HG02798 (cell line): ENCODE measurements around the gene PMP22.
"Not testable (repeated sequence)": the region's sequence is repeated elsewhere in the genome, so short reads cannot be mapped to it uniquely, and the experiment has no call there.

Experiments
- ATAC-seq: cut with Tn5 transposase; IDR thresholded peaks from one replicate; pipeline ENCODE4 v1.9.1; 2021; ENCODE audit warnings: mild to moderate bottlenecking; ENCODE audit not compliant: unreplicated experiment, poor library complexity

Gene PMP22

GRCh38 chr17:15220785-15221184 lies 44.3 kb downstream of the PMP22 start:
- no peak for ATAC-seq

GRCh38 chr17:15216481-15216880 lies 48.6 kb downstream of the PMP22 start:
- no peak for ATAC-seq

- no peak for ATAC-seq
Observed at GRCh38 chr17:15213381-15214087, 51.6 kb downstream of the PMP22 start.

DNA sequence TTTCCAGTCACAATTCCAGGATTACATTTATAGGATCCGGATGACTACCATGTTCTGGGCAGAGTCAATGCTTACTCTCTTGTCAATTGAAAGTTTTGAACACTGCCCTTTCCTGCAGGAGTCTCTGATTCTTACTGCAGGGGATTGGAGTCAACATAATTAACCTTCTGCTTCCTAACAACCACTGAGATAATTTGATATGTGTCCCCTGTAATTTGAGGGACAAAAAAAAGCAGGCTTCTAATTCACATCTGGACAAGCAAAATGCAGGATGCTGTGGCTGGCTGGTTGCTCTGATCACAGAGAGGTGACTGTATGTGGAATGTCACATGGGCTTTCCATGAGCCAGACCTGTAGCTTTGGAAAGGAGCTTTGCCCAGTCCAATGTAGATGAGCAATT lies 54.9 kb downstream of the PMP22 start:
- no peak for ATAC-seq

- ATAC-seq, result not testable (repeated sequence)
Observed at GRCh38 chr17:15203062-15203461, 62.1 kb downstream of the PMP22 start.

- not testable (repeated sequence) for ATAC-seq
Observed at GRCh38 chr17:15200574-15200973, 64.6 kb downstream of the PMP22 start.

- ATAC-seq, result no peak
Observed at GRCh38 chr17:15197229-15197628, 67.9 kb downstream of the PMP22 start.

DNA sequence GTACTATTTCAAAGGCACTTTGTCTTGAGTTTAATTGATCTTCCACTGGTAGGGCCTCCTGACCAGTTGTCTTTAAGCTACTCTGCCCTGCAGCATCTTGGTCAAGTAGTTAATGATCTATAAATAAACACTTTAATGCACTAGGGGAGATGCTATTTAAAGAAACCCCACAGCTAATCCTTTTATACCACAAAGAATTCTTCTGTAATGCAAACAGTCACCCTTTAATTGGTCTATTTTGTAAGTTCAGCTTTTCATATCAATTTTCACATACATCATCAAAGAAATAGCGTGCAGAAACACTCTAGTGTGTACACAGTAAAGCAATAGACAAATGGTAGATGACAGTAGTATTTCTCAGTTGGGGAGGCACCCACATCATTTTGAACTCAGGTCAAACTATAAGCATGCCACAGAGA lies 70.3 kb downstream of the PMP22 start:
- no peak for ATAC-seq

DNA sequence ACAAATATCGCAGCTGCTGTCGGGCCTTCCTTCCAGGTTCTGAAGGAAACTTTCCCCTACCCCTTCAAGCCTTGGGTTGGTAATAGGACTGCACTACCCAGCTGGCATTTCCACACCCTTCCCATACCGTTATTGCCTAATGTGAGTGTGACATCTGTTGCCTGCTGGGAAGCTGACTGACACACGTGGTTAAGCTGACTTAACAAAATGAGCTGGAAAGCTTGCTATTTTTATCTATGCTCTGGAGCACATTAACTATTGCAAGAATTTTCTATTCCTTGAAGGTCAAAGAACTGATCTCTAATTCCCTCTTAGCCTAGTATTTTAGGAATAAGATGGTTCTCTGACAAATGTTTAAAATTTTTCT lies 79.5 kb downstream of the PMP22 start:
- no peak for ATAC-seq

DNA sequence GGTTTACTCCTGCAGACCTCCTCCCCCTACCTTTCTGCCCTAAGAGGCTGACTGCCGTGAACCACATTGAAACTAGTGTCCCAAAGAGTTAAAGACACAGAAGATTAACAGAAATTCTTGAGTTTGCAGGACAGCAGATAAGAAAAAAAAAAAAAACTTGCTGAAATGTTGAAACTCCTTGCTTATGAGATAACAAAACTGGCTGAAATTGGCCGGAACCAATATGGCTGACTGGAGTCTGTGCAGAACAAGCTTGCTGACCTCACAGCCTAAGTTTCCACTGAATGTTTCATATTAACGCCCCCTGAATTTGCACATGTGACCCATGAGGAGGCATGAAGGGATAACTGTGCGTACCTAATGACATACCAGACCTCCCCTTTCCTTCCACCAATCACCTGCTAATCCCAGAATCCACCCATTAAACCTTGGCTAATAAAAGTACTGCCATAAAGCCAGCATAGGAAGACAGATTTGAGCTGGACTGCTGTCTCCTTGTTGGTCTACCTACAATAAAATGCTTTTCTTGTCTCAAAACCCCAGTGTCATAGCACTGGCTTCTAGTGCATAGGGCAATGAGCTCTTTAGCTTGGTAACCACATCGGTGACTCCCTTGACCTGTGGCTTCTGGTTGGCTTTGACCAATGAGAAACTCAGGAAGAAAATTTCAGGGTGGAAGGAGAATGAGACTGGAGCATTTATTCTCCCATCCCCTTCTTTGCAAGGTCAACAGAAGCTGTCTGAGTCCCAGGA lies 80.1 kb downstream of the PMP22 start:
- no peak for ATAC-seq

DNA sequence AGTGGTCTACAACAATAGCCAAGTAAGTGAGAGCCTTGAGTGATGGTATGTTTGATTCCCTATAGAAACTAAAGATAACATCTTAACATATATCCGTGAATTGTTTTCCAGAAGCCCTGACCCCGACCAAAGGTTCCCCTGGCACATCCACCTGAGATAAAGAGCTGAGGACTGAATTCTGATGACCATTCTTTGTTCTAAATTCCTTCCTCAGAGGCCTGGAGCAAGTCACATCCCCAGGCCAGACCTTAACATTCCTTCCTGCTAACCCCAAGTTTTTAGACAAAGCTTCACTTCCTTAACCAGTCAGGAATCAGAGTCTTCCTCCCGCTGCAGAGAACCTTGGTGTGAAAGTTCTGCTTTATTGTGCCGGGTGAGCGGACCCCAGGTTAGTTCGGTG lies 83.3 kb downstream of the PMP22 start:
- ATAC-seq, result no peak

GRCh38 chr17:15181333-15181732 lies 83.8 kb downstream of the PMP22 start:
- ATAC-seq, result no peak

- no peak for ATAC-seq
Observed at GRCh38 chr17:15180121-15180561, 85.0 kb downstream of the PMP22 start.
